Measurements from ENCODE around the gene GLT8D1.

GLT8D1 gene

DNA sequence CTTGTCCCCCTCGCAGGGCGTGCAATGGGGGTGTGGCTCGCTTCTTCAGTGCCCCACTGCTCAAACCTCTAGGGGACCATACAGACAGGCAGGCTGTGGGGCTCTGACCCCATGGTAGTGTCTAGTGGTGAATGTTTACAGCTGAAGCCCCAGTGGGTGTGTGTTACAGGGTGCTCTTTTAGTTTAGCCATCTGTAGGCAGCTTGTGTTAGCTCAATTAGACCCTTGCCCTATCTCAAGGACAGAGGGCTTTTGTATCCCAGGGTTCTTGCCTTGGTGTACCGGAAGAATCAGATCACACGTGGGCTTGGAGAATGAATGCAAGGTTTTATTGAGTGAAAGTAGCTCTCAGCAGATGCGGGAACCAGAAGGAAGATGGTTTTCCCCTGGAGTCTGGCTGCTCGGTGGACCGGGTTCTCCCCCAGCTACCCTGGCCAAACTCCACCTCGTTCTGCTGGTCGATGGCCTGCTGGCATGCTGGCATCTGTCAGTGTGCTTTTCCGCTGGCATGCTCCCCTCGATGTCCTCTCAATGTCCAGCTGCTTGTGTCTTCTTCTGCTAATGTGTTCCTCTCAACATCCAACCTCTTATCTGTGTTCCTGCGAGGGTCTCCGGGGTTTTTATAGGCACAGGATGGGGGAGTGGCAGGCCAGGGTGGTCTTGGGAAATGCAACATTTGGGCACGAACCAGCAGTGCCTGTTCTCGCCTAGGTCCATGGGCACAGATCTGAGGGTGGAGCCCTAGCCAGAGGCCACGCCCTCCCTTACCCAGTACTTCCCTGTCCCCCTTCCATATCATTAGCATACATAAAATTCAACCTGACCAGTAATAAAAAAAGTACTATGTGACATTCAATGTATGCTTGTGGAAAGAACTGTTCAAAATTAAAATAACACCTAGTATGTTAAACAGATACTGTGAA, 7.0 kb upstream of the GLT8D1 start:
- DNase-seq (ENCODE audit: low read depth in 2 of 2): no peak

DNA sequence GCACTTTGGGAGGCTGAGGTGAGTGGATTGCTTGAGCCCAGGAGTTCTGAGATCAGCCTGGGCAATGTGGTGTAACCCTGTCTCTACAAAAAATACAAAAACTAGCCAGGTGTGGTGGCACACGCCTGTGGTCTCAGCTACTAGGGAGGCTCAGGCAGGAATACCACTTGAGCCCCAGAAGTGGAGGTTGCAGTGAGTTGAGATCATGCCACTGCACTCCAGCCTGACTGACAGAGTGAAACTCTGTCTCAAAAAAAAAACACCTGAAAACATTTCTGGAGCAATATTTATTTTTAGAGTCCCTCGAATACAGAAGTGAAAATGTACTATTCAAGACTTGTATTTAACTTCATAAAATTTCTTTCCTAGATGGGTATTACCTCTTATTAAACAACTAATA, 4.9 kb upstream of the GLT8D1 start:
- no peak for DNase-seq (ENCODE audit: low read depth in 2 of 2)

DNA sequence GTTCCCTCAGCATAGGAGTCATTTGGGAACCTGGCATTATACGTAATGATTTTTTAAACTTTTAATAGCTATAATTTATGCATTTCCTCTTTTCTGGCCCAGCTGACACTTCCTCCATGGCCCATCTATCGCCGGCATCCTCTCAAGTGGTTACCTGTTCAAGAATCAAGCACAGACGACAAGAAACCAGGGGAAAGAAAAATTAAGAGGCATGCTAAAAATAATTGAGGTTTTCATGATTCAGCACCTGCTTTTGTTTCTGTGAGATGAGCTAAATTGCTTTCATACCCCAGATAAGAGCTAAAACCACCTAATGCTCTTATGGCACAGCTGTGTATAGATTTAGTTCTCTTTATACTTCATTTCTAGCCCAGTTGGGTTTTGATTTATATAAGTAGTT, 2.0 kb upstream of the GLT8D1 start:
- DNase-seq (ENCODE audit: low read depth in 2 of 2): no peak

DNA sequence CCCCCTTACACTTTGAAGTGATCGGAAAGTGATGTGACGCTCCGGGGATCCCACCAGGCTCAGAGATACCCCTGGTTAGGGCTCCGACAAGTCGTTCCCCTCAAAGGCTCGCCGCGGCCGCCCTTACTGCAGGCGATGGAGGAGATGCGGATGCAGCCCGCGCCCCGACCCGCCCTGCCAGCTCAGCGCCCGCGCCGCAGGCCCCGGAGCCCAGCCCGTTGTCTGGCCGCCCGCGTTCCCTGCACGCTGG, 228 bp downstream of the GLT8D1 start:
- no peak for DNase-seq (ENCODE audit: low read depth in 2 of 2)

DNA sequence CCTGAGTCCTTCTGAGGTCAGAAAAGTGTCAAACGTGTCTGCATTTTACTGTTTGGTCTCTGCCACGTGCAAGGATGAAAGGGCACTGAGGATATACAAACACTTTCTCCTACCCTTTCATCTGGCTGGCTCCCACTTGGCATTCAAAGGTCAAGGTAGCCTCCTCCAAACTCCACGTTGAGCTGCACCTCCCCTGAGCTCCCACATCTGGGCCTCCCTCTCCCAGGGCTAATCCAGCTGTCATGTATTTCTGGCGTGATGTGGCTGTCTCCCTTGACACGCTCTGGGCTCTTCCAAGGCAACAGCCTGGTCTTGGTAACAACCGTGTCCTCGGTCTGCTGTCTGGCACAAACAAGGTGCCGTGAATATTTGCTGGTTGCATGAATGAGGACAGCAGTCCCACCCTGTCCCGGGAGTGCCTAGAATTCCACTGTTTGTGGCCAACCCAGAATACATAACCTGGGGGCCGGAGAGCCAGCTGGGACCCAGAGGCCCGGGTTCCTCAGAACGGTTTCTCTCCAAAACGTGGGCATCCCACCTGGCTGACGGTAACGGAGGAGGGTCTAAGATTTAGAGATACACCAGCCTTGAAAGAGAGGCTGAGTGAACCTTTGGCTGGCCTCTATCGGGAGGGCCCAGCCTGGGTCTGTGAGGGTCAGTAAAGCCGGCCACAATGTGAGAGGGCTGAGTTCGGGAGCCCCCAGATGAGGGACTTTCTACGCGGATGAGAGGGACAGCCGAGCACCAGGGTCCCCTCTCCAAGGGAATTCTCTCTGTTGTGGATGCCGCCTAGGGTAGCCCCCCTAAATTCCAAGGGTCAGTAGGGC, 767 bp downstream of the GLT8D1 start:
- DNase-seq (ENCODE audit: low read depth in 2 of 2): no peak

DNA sequence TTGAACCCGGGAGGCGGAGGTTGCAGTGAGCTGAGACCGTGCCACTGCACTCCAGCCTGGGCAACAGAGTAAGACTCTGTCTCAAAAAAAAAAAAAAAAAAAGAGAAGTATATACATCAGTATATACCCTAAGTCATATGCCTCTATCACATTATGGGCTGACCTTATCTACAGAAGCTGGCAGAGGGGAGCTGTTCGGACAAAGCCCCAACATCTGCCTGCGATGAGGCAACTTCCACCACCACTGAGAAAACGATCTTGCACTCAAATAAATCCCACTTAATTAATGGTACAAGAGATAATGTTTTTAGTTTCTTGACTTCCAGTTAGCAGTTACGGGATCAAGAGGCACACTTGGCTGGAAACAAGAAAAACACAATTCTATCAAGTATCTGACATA, 2.2 kb downstream of the GLT8D1 start:
- DNase-seq (ENCODE audit: low read depth in 2 of 2): no peak

DNA sequence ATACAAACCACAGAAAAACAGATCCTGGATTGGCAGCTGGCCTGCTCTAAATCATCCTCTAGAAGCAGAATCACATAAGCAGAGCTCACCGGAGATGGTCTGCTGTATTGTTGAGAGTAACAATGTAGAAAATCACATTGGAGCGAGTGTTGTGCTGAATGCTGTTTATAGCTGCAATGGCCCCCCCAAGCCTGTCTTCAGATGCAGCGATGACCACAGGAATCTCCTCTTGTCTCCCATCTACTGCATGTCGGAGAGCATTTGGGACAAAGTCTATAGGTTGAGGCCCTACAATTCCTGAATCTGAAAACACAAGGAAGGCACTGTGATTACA, 8.0 kb downstream of the GLT8D1 start:
- no peak for DNase-seq (ENCODE audit: low read depth in 2 of 2)

DNA sequence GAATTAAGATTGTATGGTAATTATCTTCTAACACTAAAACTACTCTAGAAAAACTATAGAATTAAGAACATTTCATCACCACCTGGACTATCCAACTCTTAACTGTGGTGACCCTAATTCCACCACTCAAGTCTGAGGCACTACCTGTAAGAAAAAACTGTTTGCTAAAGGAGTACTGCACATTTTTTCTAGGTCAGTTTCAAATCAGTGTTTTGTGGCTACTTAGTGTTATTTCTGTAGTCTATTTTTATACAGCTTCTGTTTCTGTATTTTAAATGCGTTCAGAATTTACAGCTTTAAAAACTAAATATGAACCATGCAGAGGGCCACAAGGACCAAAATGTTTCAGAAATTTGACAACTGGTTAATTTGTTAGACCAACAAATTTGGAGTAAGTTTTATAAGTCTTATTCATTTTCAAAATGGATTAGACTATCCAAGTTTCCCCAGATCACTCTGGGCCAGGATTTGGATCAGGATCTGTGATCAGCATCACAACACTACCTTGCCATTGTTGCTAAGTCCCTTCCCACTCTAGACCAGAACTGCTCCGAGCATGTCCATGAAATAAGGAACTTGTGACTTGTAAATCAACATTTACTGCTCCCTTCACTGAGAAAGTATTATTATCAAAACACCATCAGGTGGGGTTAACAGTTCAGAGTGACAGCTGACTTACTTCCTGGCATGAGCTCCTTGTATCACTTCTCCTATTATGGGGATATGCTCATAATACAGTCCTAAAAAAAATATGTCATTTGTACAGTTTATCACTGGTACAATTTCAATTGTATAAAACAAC, 8.6 kb downstream of the GLT8D1 start:
- no peak for DNase-seq (ENCODE audit: low read depth in 2 of 2)

DNA sequence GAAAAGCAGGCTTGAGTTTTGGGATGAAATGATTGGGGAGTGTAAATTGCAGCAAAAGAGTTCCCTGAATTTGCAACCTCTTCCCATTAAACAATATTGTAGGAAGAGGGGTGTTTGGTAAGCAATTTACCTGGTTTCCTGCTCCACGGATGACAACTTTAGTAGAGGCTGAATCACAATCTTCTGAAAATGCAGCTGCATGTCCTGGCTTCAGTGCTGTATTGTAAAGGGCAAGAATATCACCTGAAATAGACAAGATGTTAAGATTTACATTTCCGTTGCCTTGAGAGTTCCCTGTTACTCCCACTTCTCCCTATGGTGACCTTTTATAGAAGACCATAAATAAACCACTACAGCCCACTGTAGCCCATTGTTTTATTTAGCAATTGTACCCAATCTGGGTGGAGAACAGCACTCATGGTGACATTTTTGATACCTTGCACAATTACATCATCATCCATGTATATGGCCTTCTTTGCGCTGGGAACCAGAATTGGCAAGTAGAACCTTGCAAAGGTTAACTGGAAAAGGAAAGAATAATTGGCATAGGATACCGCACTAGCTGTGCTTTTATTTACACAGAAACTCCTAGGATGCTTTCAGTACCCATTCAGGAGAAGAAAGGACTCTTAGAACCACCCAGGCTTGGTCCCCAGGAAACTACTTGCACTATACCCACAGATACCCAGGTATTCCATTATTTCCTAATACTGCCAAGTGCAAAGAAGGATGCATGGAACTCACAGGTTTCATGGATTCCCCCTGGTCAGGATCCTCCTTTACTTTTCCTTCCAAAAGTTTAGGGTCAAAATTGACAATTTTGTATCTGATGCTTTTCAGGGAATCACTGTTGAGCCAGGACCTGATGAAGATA, 9.6 kb downstream of the GLT8D1 start:
- DNase-seq (ENCODE audit: low read depth in 2 of 2): no peak

DNA sequence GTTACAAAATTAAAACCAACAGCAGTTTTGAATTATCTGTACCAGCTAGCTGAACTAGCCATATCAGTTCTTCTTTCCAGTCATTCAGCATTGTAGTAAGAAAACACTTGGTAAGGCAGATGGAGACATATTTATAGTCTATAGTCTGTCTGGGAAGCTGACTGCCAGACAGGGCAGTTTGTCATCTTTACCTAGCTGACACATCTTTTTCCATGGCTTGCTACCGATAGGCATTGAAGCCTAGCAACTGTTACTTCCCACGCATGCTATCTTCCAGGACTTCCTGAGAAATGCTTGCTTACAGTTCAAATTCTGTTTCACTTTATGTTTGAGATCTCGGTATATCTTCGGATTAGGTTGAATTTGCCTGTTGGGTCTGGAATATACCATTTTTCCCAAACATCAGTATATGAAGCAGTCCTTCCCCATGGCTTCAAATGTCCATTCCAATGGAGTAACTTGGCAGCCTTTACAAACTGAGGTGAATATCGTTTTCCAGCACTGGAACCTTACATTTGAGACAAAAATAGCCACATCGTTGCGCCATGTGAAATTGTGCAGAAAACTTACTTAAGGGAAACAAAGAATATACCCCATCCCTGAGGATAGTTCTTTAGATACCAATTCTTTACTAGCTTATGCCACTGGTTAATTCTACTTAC, 10.9 kb downstream of the GLT8D1 start:
- no peak for DNase-seq (ENCODE audit: low read depth in 2 of 2)

DNA sequence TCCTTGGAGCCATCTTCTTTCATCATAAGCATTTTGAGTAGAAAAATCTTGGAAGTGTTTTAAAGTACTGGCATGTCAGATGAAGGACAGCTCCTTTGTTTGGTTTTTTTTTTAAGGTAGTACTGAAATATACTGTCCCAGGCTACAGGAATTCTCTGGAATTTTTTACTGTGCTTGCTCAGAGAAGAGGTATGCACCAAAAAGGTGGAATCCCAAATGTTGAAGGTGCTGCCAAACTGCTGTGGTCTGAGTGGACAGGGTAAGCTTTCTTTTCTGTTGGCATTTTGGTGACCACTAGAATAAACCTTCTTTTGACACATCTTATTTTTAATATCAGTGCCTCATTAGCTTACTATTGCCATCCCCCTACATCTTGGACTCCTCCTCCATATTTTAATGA, 12.5 kb downstream of the GLT8D1 start:
- no peak for DNase-seq (ENCODE audit: low read depth in 2 of 2)

DNA sequence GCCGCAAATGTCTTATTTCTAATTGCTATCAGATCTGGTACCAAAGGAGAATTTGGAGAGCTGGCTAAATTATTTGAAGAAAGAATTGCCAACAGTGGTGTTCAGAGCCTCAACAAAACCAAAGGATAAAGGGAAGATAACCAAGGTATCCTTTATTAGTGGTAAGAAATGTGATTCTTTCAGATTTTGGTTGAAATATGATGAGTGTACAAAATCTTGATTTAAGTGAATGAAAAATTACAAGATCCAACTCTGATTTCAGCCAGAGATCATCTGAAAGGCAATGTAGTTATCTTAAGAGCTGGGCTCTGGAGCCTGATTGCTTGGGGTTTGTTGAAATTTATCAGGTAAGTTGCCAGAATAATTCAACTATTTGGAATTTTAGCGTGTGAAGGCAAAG, 15.0 kb downstream of the GLT8D1 start:
- DNase-seq (ENCODE audit: low read depth in 2 of 2): no peak

DNA sequence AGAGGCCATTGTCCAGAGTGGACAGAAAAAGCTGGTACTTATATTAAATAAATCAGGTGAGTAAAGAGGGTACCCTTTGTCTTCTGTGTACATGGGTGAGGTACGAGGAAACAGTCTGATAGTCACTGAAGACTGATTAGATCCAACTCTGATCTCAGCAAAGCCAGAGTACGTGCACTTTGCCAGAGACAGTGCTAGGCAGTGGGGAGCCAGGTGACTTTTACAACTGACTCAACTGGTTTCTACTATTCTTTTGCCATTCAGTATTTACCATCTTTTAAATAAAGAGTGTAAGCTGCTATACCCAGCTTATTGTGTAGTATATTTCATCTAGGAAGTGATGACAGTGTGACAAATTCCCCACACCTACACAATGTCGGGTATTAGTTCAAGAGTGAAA, 16.4 kb downstream of the GLT8D1 start:
- no peak for DNase-seq (ENCODE audit: low read depth in 2 of 2)

DNA sequence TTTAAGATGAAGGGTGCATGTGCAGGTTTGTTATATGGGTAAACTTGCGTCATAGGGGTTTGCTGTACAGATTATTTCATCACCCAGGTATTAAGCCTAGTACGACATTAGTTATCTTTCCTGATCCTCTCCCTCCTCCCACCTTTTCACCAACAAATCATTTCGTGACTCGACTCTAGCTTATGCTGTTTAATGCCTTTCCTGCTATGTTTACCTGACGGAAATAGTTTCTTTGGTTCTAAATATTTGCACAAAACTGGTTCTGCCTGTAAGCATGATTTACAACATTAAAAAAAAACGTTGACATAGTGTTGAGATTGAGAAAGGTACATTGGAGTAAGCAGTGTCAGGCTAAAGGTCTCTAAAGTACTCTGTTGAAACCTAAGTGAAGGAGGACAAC, 17.3 kb downstream of the GLT8D1 start:
- DNase-seq (ENCODE audit: low read depth in 2 of 2): no peak

DNA sequence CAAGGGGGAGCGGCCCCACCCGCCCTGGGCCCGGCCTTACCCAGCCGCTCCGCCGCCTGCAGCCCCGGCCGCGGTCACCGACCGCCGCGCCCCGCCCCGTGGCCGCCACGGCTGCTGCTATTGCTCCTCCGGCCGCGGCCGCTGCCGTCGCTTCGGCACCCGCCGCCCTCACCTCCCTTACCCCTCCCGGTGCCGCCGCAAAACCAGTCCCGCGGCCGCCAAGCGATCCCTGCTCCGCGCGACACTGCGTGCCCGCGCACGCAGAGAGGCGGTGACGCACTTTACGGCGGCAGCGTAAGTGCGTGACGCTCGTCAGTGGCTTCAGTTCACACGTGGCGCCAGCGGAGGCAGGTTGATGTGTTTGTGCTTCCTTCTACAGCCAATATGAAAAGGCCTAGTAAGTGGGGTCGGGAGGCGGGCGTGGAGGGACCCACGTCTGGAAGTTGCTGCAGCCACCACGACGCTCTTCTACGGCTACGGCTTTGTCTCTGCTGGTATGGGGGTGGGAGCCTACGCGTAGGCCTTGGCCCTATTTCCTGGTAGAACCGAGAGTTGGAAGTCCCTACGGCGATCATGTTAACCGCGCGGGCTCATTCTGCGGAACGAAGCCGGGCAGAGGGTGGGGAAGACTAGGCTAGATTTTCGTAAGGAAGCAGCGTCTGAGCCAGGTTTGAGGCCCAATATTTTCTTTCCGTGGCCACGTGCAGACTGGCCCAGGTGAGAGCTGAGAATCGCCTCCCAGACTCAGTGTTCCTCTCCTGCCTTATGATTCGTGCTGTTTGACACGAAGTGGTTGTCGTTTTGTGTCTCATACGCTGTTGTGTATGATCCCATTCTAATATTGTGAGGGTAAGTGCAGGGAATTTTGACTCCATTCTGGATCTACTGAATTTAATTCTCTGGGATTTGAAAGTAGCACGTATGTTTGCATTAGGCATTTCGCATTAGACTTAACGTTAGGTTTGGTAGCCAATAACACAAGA, 19.6 kb downstream of the GLT8D1 start, which contains the start of the genes GNL3 and PBRM1:
TSS of gene GNL3 (plus strand) at position 324 of the 983 bp plus-strand sequence. CDS start at position 385, 61 bp downstream.
TSS of gene PBRM1 (minus strand) at position 205 of the 983 bp plus-strand sequence.
- DNase-seq (ENCODE audit: low read depth in 2 of 2): peak; percentile 89 to 91

DNA sequence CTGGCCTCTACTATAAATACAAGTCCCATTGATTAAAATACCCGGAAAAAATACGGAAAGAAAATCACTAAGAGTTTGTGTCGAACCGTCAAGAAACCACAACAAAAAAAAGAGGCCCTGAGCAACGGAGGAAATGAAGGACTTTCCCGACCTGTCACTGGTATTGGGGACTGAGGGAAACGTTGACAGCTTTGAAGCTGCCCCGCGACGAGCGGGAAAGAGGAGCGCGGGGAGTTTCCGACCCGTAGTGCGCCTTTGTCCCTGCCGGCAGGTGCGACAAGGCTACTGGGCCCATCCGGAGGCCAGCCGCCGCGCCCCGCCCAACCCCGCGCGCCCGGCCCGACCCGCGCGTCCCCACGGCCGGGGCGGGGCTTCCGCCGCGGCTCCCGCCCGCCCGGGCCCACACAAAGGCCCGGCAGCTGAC, 20.3 kb downstream of the GLT8D1 start:
- DNase-seq (ENCODE audit: low read depth in 2 of 2): peak in 1 of 2 experiments; percentile 20

DNA sequence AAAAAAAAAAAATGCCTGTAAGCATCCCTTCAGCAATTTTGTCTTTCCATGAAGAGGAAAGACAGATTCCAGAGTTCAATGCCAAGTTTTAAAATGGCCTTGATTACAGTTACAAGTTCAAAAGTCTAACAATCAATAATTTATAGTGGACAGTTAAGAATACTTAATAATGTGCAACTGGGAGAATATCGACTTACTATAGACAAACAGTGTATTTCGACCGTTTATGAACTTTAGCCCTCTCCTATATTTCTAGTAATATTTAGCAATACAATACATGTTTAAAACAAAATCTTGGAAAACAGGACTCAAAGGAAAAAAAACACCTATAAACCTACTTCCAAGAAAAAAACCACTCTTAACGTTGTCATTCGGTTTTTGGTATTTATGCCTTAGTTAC, 21.4 kb downstream of the GLT8D1 start:
- no peak for DNase-seq (ENCODE audit: low read depth in 2 of 2)

DNA sequence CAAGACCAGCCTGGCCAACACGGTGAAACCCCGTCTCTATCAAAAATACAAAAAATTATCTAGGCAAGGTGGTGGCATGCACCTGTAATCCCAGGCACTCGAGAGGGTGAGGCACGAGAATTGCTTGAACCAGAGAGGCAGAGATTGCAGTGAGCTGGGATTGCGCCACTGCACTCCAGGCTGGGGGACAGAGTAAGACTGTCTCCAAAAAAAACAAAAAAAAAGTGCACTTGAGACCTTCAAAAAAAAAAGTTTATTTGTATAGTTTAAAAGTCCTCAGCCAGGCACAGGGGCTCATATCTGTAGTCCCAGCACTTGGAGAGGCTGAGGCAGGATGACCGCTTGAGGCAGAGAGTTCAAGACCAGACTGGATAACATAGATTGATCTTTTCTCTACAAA, 22.0 kb downstream of the GLT8D1 start:
- DNase-seq (ENCODE audit: low read depth in 2 of 2): no peak

DNA sequence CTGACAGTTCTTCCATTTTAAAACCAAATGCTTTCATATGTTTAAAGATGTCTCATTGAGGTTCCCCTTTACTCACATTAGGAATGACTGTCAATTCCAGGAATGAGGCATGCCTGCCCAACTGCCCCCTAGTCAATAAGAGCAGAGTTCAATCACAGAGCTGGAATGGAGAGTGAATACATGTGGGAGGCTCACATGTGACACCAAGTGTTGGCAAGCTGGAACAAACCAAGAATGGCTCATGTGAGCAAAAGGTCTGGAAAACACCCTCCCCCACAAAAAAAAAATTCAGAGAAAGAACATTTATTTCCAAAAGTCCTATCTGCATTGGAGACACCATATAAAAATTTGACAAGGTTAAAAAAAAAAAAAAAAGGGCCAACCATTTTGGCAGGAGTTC, 23.6 kb downstream of the GLT8D1 start:
- DNase-seq (ENCODE audit: low read depth in 2 of 2): peak in 1 of 2 experiments; percentile 40

DNA sequence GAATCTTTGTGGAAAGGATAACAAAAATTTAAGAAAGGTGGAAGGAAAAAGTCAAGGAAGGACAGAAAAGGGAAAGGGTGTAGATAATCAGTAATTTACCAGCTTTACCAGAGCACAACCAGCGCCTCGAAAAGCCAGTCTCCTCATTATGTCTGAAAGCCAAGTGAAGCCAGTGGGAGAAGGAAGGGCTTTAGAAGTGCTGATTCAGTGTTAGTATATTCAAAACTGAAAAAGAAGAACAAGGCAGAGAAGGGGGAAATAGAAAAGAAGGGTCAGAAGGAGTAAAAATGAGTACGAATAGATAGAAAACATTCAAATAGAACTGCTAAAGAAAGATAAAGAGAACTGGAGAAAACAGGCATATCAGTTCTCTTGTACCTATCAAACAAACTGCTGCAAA, 24.0 kb downstream of the GLT8D1 start:
- DNase-seq (ENCODE audit: low read depth in 2 of 2): no peak

All from fibroblast of skin of left quadriceps (primary cell).